Esophagus squamous epithelium (tissue), 5 donors: ENCODE data around the gene PLOD1. TPM values are rescaled to one million over a fixed set of nuclear protein-coding genes. Genes with fewer than 3 reads are reported as not detected.
"Not testable (repeated sequence)": the region's sequence is repeated elsewhere in the genome, so short reads cannot be mapped to it uniquely, and the experiment has no call there.

Experiments
- DNase-seq: peaks from one replicate; lab custom pipeline; 2025; lab: John Stamatoyannopoulos, UW
- H3K27ac ChIP-seq, 4 donors: fragments of 200-600 bp; sonication (generic); one replicate each; pipeline ENCODE4 v1.5.1; 2016 to 2019; ENCODE audit warnings: mild to moderate bottlenecking in 1 of 4
- H3K27me3 ChIP-seq, 4 donors: fragments of 200-600 bp; sonication (generic); 1 replicate in 3 of 4; 2 replicates in 1 of 4; pipeline versions ENCODE4 v1.5.1 to v1.6.0; 2017 to 2021; ENCODE audit warnings: antibody characterized with exemption in 1 of 4
- H3K36me3 ChIP-seq, 3 donors: fragments of 200-600 bp; sonication (generic); one replicate each; pipeline ENCODE4 v1.5.1; 2016 to 2019
- H3K4me1 ChIP-seq, 3 donors: fragments of 200-600 bp; sonication (generic); one replicate each; pipeline ENCODE4 v1.5.1; 2017 to 2019
- H3K4me3 ChIP-seq, 4 donors: fragments of 200-600 bp; sonication (generic); 1 replicate in 3 of 4; 2 replicates in 1 of 4; pipeline ENCODE4 v1.5.1; 2016 to 2019; ENCODE audit warnings: mild to moderate bottlenecking in 2 of 4, moderate library complexity in 1 of 4
- H3K9me3 ChIP-seq, 3 donors: fragments of 200-600 bp; sonication (generic); one replicate each; pipeline ENCODE4 v1.5.1; 2016 to 2019
- POLR2A ChIP-seq, 4 donors: fragments of 450-650 bp; IDR thresholded peaks; one replicate each; pipeline ENCODE4 v1.6.1; 2017; ENCODE audit warnings: antibody characterized with exemption in 4 of 4, mild to moderate bottlenecking in 4 of 4, moderate library complexity in 3 of 4
- WGBS, 2 donors: methylation state at CpG; one replicate each; pipeline ENCODE4 v1.1.5; 2018; 5-methylcytosine and 5-hydroxymethylcytosine counted together
- intact Hi-C: fragments of 100-400 bp; cut with DNase I; formaldehyde crosslinking; loops from one replicate; pipeline ENCODE4 v1.15.0; 2022
- total RNA-seq, 4 donors: library from RNA; depleted of rRNA; stranded (reverse); fragments of >200 nt; gene quantifications; one replicate each; pipeline ENCODE4 v1.1.0, GENCODE V29; 2016
- TF ChIP-seq, protein P1 (sequence below), 6 experiments: fragments of 450-650 bp in 4 of 6; fragments of 200-600 bp in 2 of 6; sonication (generic) in 2 of 6; IDR thresholded peaks; one replicate each; pipeline ENCODE4 v1.5.1; 2016 to 2019; ENCODE audit warnings: antibody characterized with exemption in 6 of 6, mild to moderate bottlenecking in 4 of 6, moderate library complexity in 4 of 6
- donor health status: DM: yes; HTN: yes; CAD: no.

PLOD1 gene
- total RNA-seq, 4 donors from 2014 or later, result 29.8 to 38.1 (median 34.3) TPM

- no peak for DNase-seq
- 83 to 91% methylated on average over 10 of the region's 10 CpGs for WGBS, 2 donors
- H3K27me3 ChIP-seq, result no peaks in the 10 kb centered on the region
- no peak for TF ChIP-seq POLR2A (IDR thresholded peaks at IDR 0.05)
- TF ChIP-seq, protein P1, sequence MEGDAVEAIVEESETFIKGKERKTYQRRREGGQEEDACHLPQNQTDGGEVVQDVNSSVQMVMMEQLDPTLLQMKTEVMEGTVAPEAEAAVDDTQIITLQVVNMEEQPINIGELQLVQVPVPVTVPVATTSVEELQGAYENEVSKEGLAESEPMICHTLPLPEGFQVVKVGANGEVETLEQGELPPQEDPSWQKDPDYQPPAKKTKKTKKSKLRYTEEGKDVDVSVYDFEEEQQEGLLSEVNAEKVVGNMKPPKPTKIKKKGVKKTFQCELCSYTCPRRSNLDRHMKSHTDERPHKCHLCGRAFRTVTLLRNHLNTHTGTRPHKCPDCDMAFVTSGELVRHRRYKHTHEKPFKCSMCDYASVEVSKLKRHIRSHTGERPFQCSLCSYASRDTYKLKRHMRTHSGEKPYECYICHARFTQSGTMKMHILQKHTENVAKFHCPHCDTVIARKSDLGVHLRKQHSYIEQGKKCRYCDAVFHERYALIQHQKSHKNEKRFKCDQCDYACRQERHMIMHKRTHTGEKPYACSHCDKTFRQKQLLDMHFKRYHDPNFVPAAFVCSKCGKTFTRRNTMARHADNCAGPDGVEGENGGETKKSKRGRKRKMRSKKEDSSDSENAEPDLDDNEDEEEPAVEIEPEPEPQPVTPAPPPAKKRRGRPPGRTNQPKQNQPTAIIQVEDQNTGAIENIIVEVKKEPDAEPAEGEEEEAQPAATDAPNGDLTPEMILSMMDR (IDR thresholded peaks at IDR 0.05), result no peak
- H3K4me3 ChIP-seq, result no peak overlapping the region
- H3K4me1 ChIP-seq, result peaks cover 11 to 71% (median 43%) of the 10 kb centered on the region in 3 donors
- intact Hi-C loops, result no loop called here
- no peaks in the 10 kb centered on the region for H3K9me3 ChIP-seq
- no peak overlapping the region for H3K27ac ChIP-seq
- H3K36me3 ChIP-seq, result no peaks in the 10 kb centered on the region
Measured at GRCh38 chr1:11931845-11932244, 2.7 kb upstream of the PLOD1 start.

- no peaks in the 10 kb centered on the region for H3K9me3 ChIP-seq
- peaks cover 5 to 76% (median 36%) of the 10 kb centered on the region in 3 donors for H3K4me1 ChIP-seq
- DNase-seq, result no peak
- H3K36me3 ChIP-seq, result peaks cover 0 to 3% (median 0%) of the 10 kb centered on the region in 3 donors
- 7% methylated on average over 2 of the region's 2 CpGs for WGBS, 2 donors
- no peak for TF ChIP-seq POLR2A (IDR thresholded peaks at IDR 0.05)
- TF ChIP-seq, protein P1 (IDR thresholded peaks at IDR 0.05), result no peak
- intact Hi-C loops, result no loop called here
- H3K27me3 ChIP-seq, result no peaks in the 10 kb centered on the region
- H3K4me3 ChIP-seq, result peak overlapping the region; percentile 71 to 86 (median 77)
- peak overlapping the region; percentile 85 to 90 (median 90) for H3K27ac ChIP-seq
Measured at GRCh38 chr1:11935057-11935412, 518 bp downstream of the PLOD1 start.

DNA sequence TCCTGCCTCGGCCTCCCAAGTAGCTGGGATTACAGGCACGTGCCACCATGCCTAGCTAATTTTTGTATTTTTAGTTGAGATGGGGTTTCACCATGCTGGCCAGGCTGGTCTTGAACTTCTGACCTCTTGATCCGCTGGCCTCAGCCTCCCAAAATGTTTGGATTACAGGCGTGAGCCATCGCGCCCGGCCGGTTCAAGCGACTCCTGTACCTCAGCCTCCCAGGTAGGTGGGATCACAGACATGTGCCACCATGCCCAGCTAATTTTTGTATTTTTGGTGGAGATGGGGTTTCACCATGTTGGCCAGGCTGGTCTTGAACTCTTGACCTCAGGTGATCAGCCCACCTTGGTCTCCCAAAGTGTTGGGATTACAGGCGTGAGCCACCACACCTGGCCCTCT lies 1.2 kb downstream of the PLOD1 start:
- DNase-seq, H3K9me3 ChIP-seq, H3K36me3 ChIP-seq, H3K27me3 ChIP-seq, H3K27ac ChIP-seq, intact Hi-C loops: not testable (repeated sequence)
- peak overlapping the region in 2 of 4 donors; percentile 71 to 77 for H3K4me3 ChIP-seq
- peaks cover 3 to 76% (median 33%) of the 10 kb centered on the region in 3 donors for H3K4me1 ChIP-seq
- WGBS, 2 donors, result 86 to 87% methylated on average over 3 to 10 of the region's 10 CpGs

DNA sequence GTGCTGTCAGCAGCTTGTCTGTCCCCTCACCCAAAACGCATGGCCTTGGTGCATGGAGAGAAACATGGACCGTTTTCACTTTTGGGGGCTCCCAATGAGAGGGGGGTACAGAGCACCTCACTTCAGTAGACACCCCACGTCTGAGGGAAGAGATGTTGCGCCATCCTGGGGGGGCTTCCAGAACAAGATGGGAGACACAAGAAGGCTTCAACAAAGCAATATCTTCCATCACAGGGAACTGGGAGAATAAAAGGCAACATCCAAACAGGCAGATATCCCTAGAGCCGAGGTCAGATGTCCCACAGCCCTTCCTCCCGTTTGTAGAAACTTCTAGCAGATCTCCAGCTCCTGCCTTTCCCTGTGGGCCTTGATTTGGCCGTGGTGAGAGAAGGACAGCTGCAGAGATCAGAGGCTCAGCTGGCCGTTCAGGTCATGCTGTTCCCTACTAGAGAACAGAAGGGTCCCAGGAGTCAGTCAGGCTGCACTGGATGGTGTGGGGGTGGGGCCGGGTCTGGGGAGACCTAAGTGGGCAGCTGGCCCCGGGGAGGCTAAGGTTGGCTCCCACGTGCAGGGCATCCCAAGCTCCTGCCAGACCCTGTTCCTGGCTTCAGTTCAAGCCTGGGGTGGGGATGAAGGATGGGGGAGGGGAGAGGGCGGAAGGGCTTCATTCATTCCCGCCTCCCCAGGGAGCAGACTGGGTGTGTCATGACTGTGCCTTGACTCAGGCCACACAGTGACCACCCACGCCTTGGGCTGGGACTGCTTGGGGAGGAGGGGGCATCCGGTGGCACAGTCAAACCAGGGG lies 4.4 kb downstream of the PLOD1 start:
- H3K4me3 ChIP-seq, result no peak overlapping the region
- H3K36me3 ChIP-seq, result peaks cover 0 to 9% (median 0%) of the 10 kb centered on the region in 3 donors
- H3K27me3 ChIP-seq, result no peaks in the 10 kb centered on the region
- intact Hi-C loops, result no loop called here
- peak overlapping the region in 2 of 4 donors; percentile 37 to 47 for H3K27ac ChIP-seq
- peaks cover 3 to 72% (median 23%) of the 10 kb centered on the region in 3 donors for H3K4me1 ChIP-seq
- no peak for TF ChIP-seq POLR2A (IDR thresholded peaks at IDR 0.05)
- TF ChIP-seq, protein P1 (IDR thresholded peaks at IDR 0.05), result no peak
- no peaks in the 10 kb centered on the region for H3K9me3 ChIP-seq
- DNase-seq, result no peak
- WGBS, 2 donors, result 70 to 77% methylated on average over 12 to 13 of the region's 15 CpGs

- WGBS, 2 donors, result 94% methylated on average over 7 of the region's 7 CpGs
Measured at GRCh38 chr1:11939794-11940193, 5.3 kb downstream of the PLOD1 start.

GRCh38 chr1:11940260-11940921 lies 5.9 kb downstream of the PLOD1 start:
- DNase-seq, result no peak
- H3K4me1 ChIP-seq, result peaks cover 3 to 59% (median 14%) of the 10 kb centered on the region in 3 donors

More at GRCh38 chr1:11939794-11940193, 5.3 kb downstream of the PLOD1 start:
- H3K27ac ChIP-seq, H3K9me3 ChIP-seq, DNase-seq, H3K4me3 ChIP-seq, intact Hi-C loops, H3K27me3 ChIP-seq: not testable (repeated sequence)
- peaks cover 3 to 65% (median 20%) of the 10 kb centered on the region in 3 donors for H3K4me1 ChIP-seq
- peaks cover 0 to 18% (median 0%) of the 10 kb centered on the region in 3 donors for H3K36me3 ChIP-seq

More at GRCh38 chr1:11940260-11940921, 5.9 kb downstream of the PLOD1 start:
- Histone ChIP-seq H3K9me3 (no peaks in the 10 kb centered on the region), H3K27me3 (no peaks in the 10 kb centered on the region), H3K4me3 (no peak overlapping the region), H3K36me3 (peaks cover 0 to 24% (median 0%) of the 10 kb centered on the region in 3 donors), H3K27ac (no peak overlapping the region)
- intact Hi-C loops, result no loop called here
- 76 to 77% methylated on average over 8 of the region's 9 CpGs for WGBS, 2 donors
- TF ChIP-seq, protein P1 (IDR thresholded peaks at IDR 0.05), result no peak
- TF ChIP-seq POLR2A (IDR thresholded peaks at IDR 0.05), result no peak
